Renal pelvis (tissue), 4 donors: ENCODE data around the gene DLL1. TPM values are rescaled to one million over a fixed set of nuclear protein-coding genes. Genes with fewer than 3 reads are reported as not detected.

Source experiments
- DNase-seq: peaks from one replicate; pipeline ENCODE4 v3.0.0-alpha.2; 2013
- polyA plus RNA-seq, 3 donors: library from polyadenylated mRNA; unstranded; fragments of 120-200 nt; gene quantifications; one replicate each; pipeline ENCODE4 v1.2.1, GENCODE V29; 2013; ENCODE audit not compliant: insufficient read length in 3 of 3

DLL1 gene
- polyA plus RNA-seq, 3 donors = 10.8 to 13.9 (median 11.3) TPM

GRCh38 chr6:170284126-170284773 lies 6.6 kb downstream of the DLL1 start:
- DNase-seq = no peak

- DNase-seq = no peak
Measured at GRCh38 chr6:170283212-170284081, 7.4 kb downstream of the DLL1 start.

- DNase-seq = no peak
Measured at GRCh38 chr6:170282512-170283158, 8.2 kb downstream of the DLL1 start.

- DNase-seq = no peak
Measured at GRCh38 chr6:170281331-170282292, 9.3 kb downstream of the DLL1 start.

GRCh38 chr6:170280689-170281045 lies 10.2 kb downstream of the DLL1 start:
- DNase-seq = no peak

- DNase-seq = no peak
Measured at GRCh38 chr6:170279977-170280688, 10.7 kb downstream of the DLL1 start.

GRCh38 chr6:170279426-170279825 lies 11.5 kb downstream of the DLL1 start:
- DNase-seq = no peak

GRCh38 chr6:170278743-170279094 lies 12.2 kb downstream of the DLL1 start:
- DNase-seq = no peak

GRCh38 chr6:170277893-170278742 lies 12.8 kb downstream of the DLL1 start:
- DNase-seq = no peak

GRCh38 chr6:170276369-170277057 lies 14.4 kb downstream of the DLL1 start:
- DNase-seq = no peak

- DNase-seq = no peak
Measured at GRCh38 chr6:170274713-170275560, 15.9 kb downstream of the DLL1 start.

- no peak for DNase-seq
Measured at GRCh38 chr6:170273681-170274080, 17.2 kb downstream of the DLL1 start.

- DNase-seq = no peak
Measured at GRCh38 chr6:170273191-170273590, 17.7 kb downstream of the DLL1 start.

- no peak for DNase-seq
Measured at GRCh38 chr6:170272341-170273065, 18.4 kb downstream of the DLL1 start.

GRCh38 chr6:170271771-170272314 lies 19.0 kb downstream of the DLL1 start:
- no peak for DNase-seq

- no peak for DNase-seq
Measured at GRCh38 chr6:170270984-170271593, 19.8 kb downstream of the DLL1 start.
